Breast epithelium (tissue), 3 donors: Measurements from ENCODE around the gene MAJIN.

Source experiments
- POLR2AphosphoS5 ChIP-seq, 3 donors: sonication (generic); formaldehyde crosslinking; IDR thresholded peaks; one replicate each; pipeline ENCODE4 v1.6.1; 2017; ENCODE audit warnings: antibody characterized with exemption in 3 of 3
- TF ChIP-seq, protein P1 (sequence below), 3 donors: fragments of 450-650 bp; IDR thresholded peaks; one replicate each; pipeline ENCODE4 v1.5.1; 2016 to 2017; ENCODE audit warnings: antibody characterized with exemption in 3 of 3, mild to moderate bottlenecking in 3 of 3, moderate library complexity in 3 of 3

DNA sequence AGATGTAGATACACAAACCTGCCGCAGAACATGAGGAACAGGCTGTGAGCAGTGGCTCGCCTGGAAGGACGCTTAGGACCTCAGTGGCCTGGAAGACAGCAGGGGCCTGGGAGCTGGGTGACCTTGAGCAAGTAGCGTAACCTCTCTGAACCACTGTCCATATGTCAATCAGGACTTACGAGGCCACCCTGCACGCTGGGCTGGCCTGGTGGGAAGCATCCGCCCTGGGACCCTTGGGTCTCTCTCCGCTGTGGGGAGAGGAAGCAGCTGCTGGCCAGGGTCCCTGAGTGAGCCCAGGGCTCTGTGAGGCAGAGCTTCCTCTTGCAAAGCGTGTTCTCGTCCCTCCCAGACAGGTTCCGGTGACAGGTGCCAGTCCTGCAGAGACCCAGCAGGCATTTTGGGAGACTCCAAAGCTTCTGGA is 79.5 kb downstream of the MAJIN start:
- TF ChIP-seq POLR2AphosphoS5 (IDR thresholded peaks at IDR 0.05) = no peak
- TF ChIP-seq, protein P1, sequence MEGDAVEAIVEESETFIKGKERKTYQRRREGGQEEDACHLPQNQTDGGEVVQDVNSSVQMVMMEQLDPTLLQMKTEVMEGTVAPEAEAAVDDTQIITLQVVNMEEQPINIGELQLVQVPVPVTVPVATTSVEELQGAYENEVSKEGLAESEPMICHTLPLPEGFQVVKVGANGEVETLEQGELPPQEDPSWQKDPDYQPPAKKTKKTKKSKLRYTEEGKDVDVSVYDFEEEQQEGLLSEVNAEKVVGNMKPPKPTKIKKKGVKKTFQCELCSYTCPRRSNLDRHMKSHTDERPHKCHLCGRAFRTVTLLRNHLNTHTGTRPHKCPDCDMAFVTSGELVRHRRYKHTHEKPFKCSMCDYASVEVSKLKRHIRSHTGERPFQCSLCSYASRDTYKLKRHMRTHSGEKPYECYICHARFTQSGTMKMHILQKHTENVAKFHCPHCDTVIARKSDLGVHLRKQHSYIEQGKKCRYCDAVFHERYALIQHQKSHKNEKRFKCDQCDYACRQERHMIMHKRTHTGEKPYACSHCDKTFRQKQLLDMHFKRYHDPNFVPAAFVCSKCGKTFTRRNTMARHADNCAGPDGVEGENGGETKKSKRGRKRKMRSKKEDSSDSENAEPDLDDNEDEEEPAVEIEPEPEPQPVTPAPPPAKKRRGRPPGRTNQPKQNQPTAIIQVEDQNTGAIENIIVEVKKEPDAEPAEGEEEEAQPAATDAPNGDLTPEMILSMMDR (IDR thresholded peaks at IDR 0.05) = no peak
